Tibial nerve (tissue), 4 donors: ENCODE measurements around the gene LYRM7. TPM values are rescaled to one million over a fixed set of nuclear protein-coding genes. Genes with fewer than 3 reads are reported as not detected.
A peak's percentile ranks its signal among the peaks of the same experiment; 100 is the strongest.

Experiments used
- DNase-seq, 2 donors: peaks; one replicate each; pipeline ENCODE4 v3.0.0-alpha.2; 2019; ENCODE audit warnings: low spot score in 2 of 2
- H3K27ac ChIP-seq, 4 donors: fragments of 200-600 bp; sonication (generic) in 3 of 4; one replicate each; pipeline ENCODE4 v1.5.1; 2017 to 2019; ENCODE audit warnings: mild to moderate bottlenecking in 1 of 4
- H3K27me3 ChIP-seq, 2 donors: fragments of 200-600 bp; sonication (generic) in 1 of 2; one replicate each; pipeline versions ENCODE4 v1.5.1 to v1.6.0; 2017 to 2019
- H3K36me3 ChIP-seq, 3 donors: fragments of 200-600 bp; sonication (generic); one replicate each; pipeline ENCODE4 v1.5.1; 2018 to 2019
- H3K4me1 ChIP-seq, 4 donors: fragments of 200-600 bp; sonication (generic) in 3 of 4; one replicate each; pipeline ENCODE4 v1.5.1; 2017 to 2019
- H3K4me3 ChIP-seq, 4 donors: fragments of 200-600 bp; sonication (generic) in 3 of 4; one replicate each; pipeline ENCODE4 v1.5.1; 2017 to 2019; ENCODE audit warnings: mild to moderate bottlenecking in 1 of 4, moderate library complexity in 1 of 4
- H3K9me3 ChIP-seq, 4 donors: fragments of 200-600 bp; sonication (generic) in 3 of 4; one replicate each; pipeline ENCODE4 v1.5.1; 2017 to 2019
- CTCF ChIP-seq, 5 experiments: fragments of 200-600 bp in 3 of 5; fragments of 450-650 bp in 2 of 5; sonication (generic) in 3 of 5; IDR thresholded peaks; one replicate each; pipeline ENCODE4 v1.5.1; 2016 to 2019; ENCODE audit warnings: antibody characterized with exemption in 5 of 5, mild to moderate bottlenecking in 3 of 5, moderate library complexity in 2 of 5
- EP300 ChIP-seq, 2 donors: sonication (generic); formaldehyde crosslinking; IDR thresholded peaks; one replicate each; pipeline ENCODE4 v1.6.1; 2017; ENCODE audit warnings: antibody characterized with exemption in 2 of 2, mild to moderate bottlenecking in 1 of 2
- POLR2A ChIP-seq, 2 donors: fragments of 450-650 bp; IDR thresholded peaks; one replicate each; pipeline ENCODE4 v1.6.1; 2017; ENCODE audit warnings: antibody characterized with exemption in 2 of 2, mild to moderate bottlenecking in 2 of 2, moderate library complexity in 2 of 2
- WGBS, 2 donors: methylation state at CpG; one replicate each; pipeline ENCODE4 v1.1.5; 2018; 5-methylcytosine and 5-hydroxymethylcytosine counted together
- total RNA-seq, 4 donors: library from RNA; depleted of rRNA; stranded (reverse); fragments of >200 nt; gene quantifications; one replicate each; pipeline ENCODE4 v1.1.0, GENCODE V29; 2016

LYRM7 gene
- total RNA-seq, 4 donors from 2014 or later, result 6.3 to 10.1 (median 8.3) TPM

- DNase-seq, result peak; percentile 19 to 43
- H3K4me3 ChIP-seq, result peak overlapping the region; percentile 66 to 94 (median 72)
Observed at GRCh38 chr5:131164191-131165118, 6.3 kb upstream of the LYRM7 start.

GRCh38 chr5:131165119-131165727, 5.5 kb upstream of the LYRM7 start, which contains the start of gene HINT1:
Gene HINT1, minus strand, starts transcription at chr5:131165256. Its CDS starts 51 bp downstream, at chr5:131165205.
- TF ChIP-seq POLR2A (IDR thresholded peaks at IDR 0.05) (peak; percentile 75 to 77), EP300 (IDR thresholded peaks at IDR 0.05) (peak in 1 of 2 donors; percentile 95), CTCF (IDR thresholded peaks at IDR 0.05) (peak in 3 of 5 experiments; percentile 7 to 29 (median 13))
- no peaks in the 10 kb centered on the region for H3K27me3 ChIP-seq
- peak within 1 kb of the TSS; percentile 92 to 99 (median 95) for H3K27ac ChIP-seq
- peak; percentile 80 to 82 for DNase-seq
- H3K9me3 ChIP-seq, result no peaks in the 10 kb centered on the region
- peaks cover 0 to 26% (median 17%) of the 10 kb centered on the region in 3 donors for H3K36me3 ChIP-seq
- 0% methylated on average over 27 of the region's 33 CpGs for WGBS, 2 donors
- H3K4me3 ChIP-seq, result peak within 1 kb of the TSS; percentile 66 to 94 (median 72)
- peaks cover 0 to 34% (median 14%) of the 10 kb centered on the region in 4 donors for H3K4me1 ChIP-seq

More at GRCh38 chr5:131164191-131165118, 6.3 kb upstream of the LYRM7 start:
- Histone ChIP-seq H3K27ac (peak overlapping the region; percentile 92 to 99 (median 95)), H3K36me3 (peaks cover 0 to 33% (median 17%) of the 10 kb centered on the region in 3 donors), H3K4me1 (peaks cover 0 to 29% (median 9%) of the 10 kb centered on the region in 4 donors), H3K9me3 (no peaks in the 10 kb centered on the region), H3K27me3 (no peaks in the 10 kb centered on the region)
- TF ChIP-seq POLR2A (IDR thresholded peaks at IDR 0.05) (no peak), EP300 (IDR thresholded peaks at IDR 0.05) (no peak), CTCF (IDR thresholded peaks at IDR 0.05) (peak in 1 of 5 experiments; percentile 19)
- WGBS, 2 donors, result 1% methylated on average over 30 to 31 of the region's 73 CpGs

- Histone ChIP-seq H3K4me1 (peaks cover 0 to 39% (median 19%) of the 10 kb centered on the region in 4 donors), H3K9me3 (no peaks in the 10 kb centered on the region), H3K27ac (no peak overlapping the region), H3K4me3 (no peak overlapping the region), H3K36me3 (peaks cover 0 to 2% (median 0%) of the 10 kb centered on the region in 3 donors), H3K27me3 (no peaks in the 10 kb centered on the region)
- no peak for TF ChIP-seq EP300 (IDR thresholded peaks at IDR 0.05)
- TF ChIP-seq CTCF (IDR thresholded peaks at IDR 0.05), result no peak
- TF ChIP-seq POLR2A (IDR thresholded peaks at IDR 0.05), result no peak
- no peak for DNase-seq
- 89 to 93% methylated on average over 5 of the region's 5 CpGs for WGBS, 2 donors
Observed at GRCh38 chr5:131167615-131168014, 3.1 kb upstream of the LYRM7 start.

GRCh38 chr5:131169810-131170539, 769 bp upstream of the LYRM7 start:
- Histone ChIP-seq H3K27ac (peak overlapping the region; percentile 39 to 91 (median 83)), H3K36me3 (no peaks in the 10 kb centered on the region), H3K4me3 (peak overlapping the region; percentile 35 to 69 (median 52)), H3K9me3 (no peaks in the 10 kb centered on the region), H3K4me1 (peaks cover 0 to 28% (median 14%) of the 10 kb centered on the region in 4 donors), H3K27me3 (no peaks in the 10 kb centered on the region)
- DNase-seq, result no peak
- TF ChIP-seq EP300 (IDR thresholded peaks at IDR 0.05), result no peak
- no peak for TF ChIP-seq CTCF (IDR thresholded peaks at IDR 0.05)
- no peak for TF ChIP-seq POLR2A (IDR thresholded peaks at IDR 0.05)
- 34 to 37% methylated on average over 16 of the region's 16 CpGs for WGBS, 2 donors
